ENCODE results near the gene ANXA2.

Gene ANXA2

DNA sequence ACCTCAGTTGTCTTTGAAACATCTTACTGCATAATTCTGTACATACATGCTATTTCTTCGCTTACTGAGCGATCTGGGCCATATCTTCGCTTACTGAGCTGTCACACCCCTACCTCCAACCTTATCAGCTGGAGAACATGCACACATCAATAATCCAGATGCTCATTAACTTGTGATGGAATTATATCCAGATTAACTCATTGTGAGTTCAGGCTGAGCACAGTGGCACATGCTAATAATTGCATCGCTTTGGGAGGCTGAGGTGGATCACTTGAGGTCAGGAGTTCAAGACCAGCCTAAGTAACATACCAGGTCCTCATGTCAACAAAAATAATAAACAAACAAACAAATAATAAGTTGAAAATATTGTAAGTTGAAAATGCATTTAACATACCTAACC lies 19.3 kb upstream of the ANXA2 start:
- TF ChIP-seq, protein P1, sequence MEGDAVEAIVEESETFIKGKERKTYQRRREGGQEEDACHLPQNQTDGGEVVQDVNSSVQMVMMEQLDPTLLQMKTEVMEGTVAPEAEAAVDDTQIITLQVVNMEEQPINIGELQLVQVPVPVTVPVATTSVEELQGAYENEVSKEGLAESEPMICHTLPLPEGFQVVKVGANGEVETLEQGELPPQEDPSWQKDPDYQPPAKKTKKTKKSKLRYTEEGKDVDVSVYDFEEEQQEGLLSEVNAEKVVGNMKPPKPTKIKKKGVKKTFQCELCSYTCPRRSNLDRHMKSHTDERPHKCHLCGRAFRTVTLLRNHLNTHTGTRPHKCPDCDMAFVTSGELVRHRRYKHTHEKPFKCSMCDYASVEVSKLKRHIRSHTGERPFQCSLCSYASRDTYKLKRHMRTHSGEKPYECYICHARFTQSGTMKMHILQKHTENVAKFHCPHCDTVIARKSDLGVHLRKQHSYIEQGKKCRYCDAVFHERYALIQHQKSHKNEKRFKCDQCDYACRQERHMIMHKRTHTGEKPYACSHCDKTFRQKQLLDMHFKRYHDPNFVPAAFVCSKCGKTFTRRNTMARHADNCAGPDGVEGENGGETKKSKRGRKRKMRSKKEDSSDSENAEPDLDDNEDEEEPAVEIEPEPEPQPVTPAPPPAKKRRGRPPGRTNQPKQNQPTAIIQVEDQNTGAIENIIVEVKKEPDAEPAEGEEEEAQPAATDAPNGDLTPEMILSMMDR (IDR thresholded peaks at IDR 0.05), result no peak

DNA sequence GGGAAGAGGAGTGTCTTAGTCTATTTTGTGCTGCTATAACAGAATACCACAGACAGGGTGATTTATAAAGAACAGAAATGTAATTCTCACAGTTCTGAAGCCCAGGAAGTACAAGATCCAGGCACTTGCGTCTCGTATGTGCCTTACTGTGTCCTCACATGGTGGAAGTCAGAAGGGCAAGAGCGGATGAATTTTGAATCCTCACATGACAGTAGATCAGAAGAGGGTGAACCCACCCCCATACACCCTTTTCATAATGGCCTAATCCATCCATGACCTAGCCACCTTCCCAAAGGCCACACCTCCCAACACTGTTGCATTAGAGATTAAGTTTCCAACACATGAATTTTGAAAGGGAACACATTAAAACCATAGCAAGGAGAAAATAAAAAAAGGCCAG lies 18.7 kb upstream of the ANXA2 start:
- TF ChIP-seq, protein P1 (IDR thresholded peaks at IDR 0.05), result no peak

DNA sequence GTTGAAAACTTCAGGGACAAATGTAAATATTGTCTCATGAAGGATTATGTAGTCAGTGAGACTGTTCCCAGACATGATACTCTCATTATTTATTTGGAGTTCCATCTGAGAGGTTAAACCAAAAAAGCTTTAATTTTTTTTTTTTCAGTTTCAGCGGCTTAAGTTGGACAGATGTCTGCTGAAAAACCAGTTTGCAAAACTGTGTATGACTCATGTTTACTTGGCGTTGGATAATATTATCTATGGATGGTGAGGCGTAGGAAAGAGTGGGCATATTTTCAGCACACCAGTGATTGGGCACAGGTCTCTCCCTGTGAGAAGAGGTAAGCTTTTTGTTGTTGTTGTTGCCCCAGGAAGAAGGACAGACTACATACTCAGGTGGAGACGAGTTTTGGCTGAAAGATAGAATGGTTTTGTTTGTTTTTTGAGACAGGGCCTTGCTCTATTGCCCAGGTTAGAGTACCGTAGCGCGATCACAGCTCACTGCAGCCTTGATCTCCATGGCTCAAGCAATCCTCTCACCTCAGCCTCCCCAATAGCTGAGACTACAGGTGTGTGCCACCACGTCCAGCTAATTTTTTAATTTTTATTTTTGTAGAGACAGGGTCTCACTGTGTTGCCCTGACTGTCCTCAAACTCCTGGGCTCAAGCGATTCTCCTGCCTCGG lies 16.4 kb upstream of the ANXA2 start:
- TF ChIP-seq, protein P1 (IDR thresholded peaks at IDR 0.05), result no peak

DNA sequence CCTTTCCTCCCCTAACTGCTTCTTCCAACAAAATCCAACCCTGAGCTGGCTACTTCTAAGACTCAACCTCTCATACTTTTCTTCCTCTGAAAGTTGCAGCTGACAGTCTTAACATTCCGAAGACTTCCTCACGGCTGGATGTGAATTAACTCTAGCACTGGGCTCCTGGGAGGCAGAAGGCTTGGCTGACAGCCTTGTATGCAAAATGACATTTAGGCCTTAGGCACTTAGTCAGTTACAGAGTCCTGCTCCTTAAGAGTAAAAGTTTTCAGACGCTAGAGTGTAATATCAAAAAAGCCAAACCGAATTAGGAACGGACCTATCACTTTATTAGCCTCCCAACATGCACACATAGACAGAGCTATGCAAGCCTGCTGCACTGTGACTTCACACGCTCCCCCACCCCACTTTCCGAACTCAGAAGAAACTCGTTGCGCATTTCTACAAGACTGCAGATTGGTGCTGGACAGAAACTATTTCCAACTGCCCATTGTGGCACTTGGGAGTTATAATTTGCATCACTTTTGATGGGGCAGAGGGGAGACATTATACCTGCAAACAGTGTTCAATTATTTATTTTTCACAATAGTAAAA lies 15.5 kb upstream of the ANXA2 start:
- TF ChIP-seq, protein P1 (IDR thresholded peaks at IDR 0.05), result no peak

DNA sequence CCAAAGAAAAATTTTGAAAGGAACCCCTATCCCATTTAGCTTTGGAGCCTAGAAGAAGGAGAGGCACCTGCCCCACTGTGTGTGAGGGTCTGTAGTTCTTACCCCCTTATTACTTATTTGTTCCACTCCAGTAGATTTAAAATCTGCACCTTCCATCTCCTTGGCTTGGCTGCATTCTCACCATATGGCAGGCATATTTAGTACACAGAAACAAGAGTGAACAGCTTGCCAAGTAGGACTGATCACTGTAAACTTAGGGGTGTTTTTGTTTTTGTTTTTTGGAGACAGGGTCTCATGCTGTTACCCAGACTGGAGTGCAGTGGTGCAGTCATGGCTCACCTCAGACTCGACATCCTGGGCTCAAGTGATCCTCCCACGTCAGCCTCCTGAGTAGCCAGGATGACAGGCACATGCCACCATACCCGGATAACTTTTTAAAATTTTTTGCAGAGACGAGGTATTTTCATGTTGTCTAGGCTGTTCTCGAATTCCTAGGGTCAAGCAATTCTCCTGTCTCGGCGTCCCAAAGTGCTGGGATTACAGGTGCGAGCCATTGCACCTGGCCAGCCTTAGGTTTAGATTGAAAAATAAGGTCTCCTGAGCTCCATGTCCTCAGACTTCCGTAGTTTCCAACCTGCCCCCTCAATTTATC lies 14.1 kb upstream of the ANXA2 start:
- TF ChIP-seq, protein P1 (IDR thresholded peaks at IDR 0.05), result no peak

DNA sequence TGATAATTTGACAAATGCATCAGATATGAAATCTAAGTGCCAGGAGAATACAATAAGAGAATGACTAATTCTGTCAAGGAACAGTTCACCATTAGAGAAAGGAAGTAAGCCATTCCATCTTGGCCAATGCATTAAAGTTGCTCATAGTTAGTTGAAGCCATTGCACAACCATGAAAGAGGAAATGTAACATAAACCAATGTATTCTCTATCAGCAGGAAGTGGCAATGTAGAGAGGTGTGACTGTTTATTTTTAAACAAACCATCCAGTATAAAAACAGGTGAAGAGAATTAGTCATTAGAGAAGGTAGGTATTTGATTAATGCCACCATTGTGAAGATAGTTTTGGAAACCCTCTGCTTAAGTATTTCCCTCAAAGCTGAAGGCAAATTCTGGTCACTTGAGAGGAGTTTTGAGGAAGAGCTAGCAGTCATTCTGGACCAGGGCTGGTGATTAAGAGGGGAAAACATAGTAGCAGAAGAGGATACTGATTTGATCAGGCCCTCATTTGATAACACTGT lies 10.7 kb upstream of the ANXA2 start:
- TF ChIP-seq, protein P1 (IDR thresholded peaks at IDR 0.05), result no peak

DNA sequence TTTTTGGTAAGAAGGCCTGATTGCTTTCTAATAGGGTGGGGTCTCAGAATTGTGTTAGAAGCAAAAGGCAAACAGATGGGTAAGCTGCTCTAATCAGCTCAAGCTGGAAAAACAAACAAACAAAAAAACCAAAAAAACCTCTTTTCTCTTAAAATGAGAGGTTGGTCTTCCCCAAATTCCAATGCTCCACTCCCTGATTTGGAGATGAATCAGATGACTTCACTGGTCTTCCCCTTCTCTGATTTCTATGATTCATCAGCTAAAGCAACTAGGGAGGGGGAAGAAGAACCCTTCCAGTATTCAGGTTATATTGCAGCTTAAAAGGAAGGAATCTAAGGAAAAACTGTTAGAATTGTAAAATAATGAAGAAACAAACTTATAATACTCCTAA lies 9.6 kb upstream of the ANXA2 start:
- TF ChIP-seq, protein P1 (IDR thresholded peaks at IDR 0.05), result no peak
